K562 (cell line): ENCODE data around the gene NR3C1. TPM values are rescaled to one million over a fixed set of nuclear protein-coding genes. Genes with fewer than 3 reads are reported as not detected.

Experiments used
- ARID1B ChIP-seq: fragments of 450-650 bp; IDR thresholded peaks from 2 replicates; pipeline ENCODE4 v1.6.1; 2016; ENCODE audit warnings: antibody characterized with exemption, mild to moderate bottlenecking, inconsistent platforms
- ATF7 ChIP-seq: fragments of 450-650 bp; IDR thresholded peaks from 2 replicates; pipeline ENCODE4 v1.7.1; 2014; ENCODE audit warnings: mild to moderate bottlenecking, moderate library complexity
- BRCA1 ChIP-seq, 2 experiments: fragments of 450-650 bp in 1 of 2; sonication (generic) in 1 of 2; formaldehyde crosslinking in 1 of 2; IDR thresholded peaks; 2 replicates each; pipeline versions ENCODE4 v1.5.0 to v1.6.1; 2017 to 2020; ENCODE audit warnings: mild to moderate bottlenecking in 1 of 2, missing genetic modification reagents in 1 of 2
- CCNT2 ChIP-seq: IDR thresholded peaks from 2 replicates; pipeline ENCODE4 v1.6.1; 2011; ENCODE audit warnings: borderline replicate concordance, low read depth, mild to moderate bottlenecking, moderate library complexity, mixed read lengths, low read length; ENCODE audit not compliant: insufficient read length; ENCODE audit errors: extremely low read depth
- FOXA1 ChIP-seq: fragments of 450-650 bp; IDR thresholded peaks from 2 replicates; pipeline ENCODE4 v1.6.1; 2016; ENCODE audit warnings: mild to moderate bottlenecking, borderline replicate concordance
- GATA2 ChIP-seq: sonication (generic); formaldehyde crosslinking; IDR thresholded peaks from 2 replicates; pipeline ENCODE4 v1.4.0; 2020; ENCODE audit warnings: mild to moderate bottlenecking, missing genetic modification reagents
- HDAC8 ChIP-seq: fragments of 450-650 bp; IDR thresholded peaks from 2 replicates; pipeline ENCODE4 v1.6.1; 2016; ENCODE audit warnings: mild to moderate bottlenecking, missing genetic modification characterization, moderate library complexity, missing compliant biosample characterization
- HIVEP1 ChIP-seq: fragments of 250-450 bp; sonication (Bioruptor Pico); IDR thresholded peaks from 2 replicates; pipeline ENCODE4 v1.4.0; 2020; ENCODE audit warnings: mild to moderate bottlenecking
- IFI16 ChIP-seq: fragments of 250-450 bp; sonication (Bioruptor Pico); IDR thresholded peaks from 2 replicates; pipeline ENCODE4 v2.1.2; 2022; ENCODE audit warnings: mild to moderate bottlenecking, inconsistent platforms
- KLF13 ChIP-seq: fragments of 450-650 bp; IDR thresholded peaks from 2 replicates; pipeline ENCODE4 v1.6.1; 2016; ENCODE audit warnings: missing genetic modification characterization, low read depth, mild to moderate bottlenecking, missing compliant biosample characterization, moderate library complexity, borderline replicate concordance
- KLF6 ChIP-seq: fragments of 250-450 bp; sonication (Bioruptor Pico); IDR thresholded peaks from 2 replicates; pipeline ENCODE4 v1.4.0; 2020; ENCODE audit warnings: mild to moderate bottlenecking, moderate library complexity, borderline replicate concordance
- NONO ChIP-seq, 2 experiments: fragments of 200-400 bp in 1 of 2; fragments of 450-650 bp in 1 of 2; formaldehyde crosslinking in 1 of 2; IDR thresholded peaks; 2 replicates each; pipeline ENCODE4 v1.6.1; 2017; ENCODE audit warnings: low read depth in 2 of 2, mild to moderate bottlenecking in 2 of 2, moderate library complexity in 2 of 2, low read length in 1 of 2
- NR4A1 ChIP-seq, 2 experiments: fragments of 250-450 bp in 1 of 2; fragments of 450-650 bp in 1 of 2; sonication (Bioruptor Pico) in 1 of 2; IDR thresholded peaks; 2 replicates each; pipeline versions ENCODE4 v1.4.0 to v1.6.1; 2016 to 2020; ENCODE audit warnings: mild to moderate bottlenecking in 2 of 2, missing compliant biosample characterization in 1 of 2, missing genetic modification characterization in 1 of 2, moderate library complexity in 1 of 2
- PHF21A ChIP-seq: fragments of 450-650 bp; IDR thresholded peaks from 2 replicates; pipeline ENCODE4 v1.6.1; 2017; ENCODE audit warnings: low read depth, borderline replicate concordance
- PHTF2 ChIP-seq: fragments of 250-450 bp; sonication (Bioruptor Pico); IDR thresholded peaks from 2 replicates; pipeline ENCODE4 v1.5.0; 2021; ENCODE audit warnings: mild to moderate bottlenecking
- SAP30 ChIP-seq: fragments of 200-600 bp; sonication (generic); IDR thresholded peaks from 2 replicates; pipeline ENCODE4 v1.6.1; 2012; ENCODE audit warnings: borderline replicate concordance, low read depth, mild to moderate bottlenecking, moderate library complexity, low read length, control low read depth, inconsistent platforms; ENCODE audit not compliant: insufficient read depth, poor library complexity, severe bottlenecking
- SMAD4 ChIP-seq: fragments of 250-450 bp; sonication (Bioruptor Pico); conservative IDR thresholded peaks from 2 replicates; pipeline ENCODE4 v1.8.0; 2021; ENCODE audit warnings: inconsistent platforms, mild to moderate bottlenecking, moderate library complexity
- TAF9B ChIP-seq: fragments of 450-650 bp; IDR thresholded peaks from 2 replicates; pipeline ENCODE4 v1.6.1; 2018; ENCODE audit warnings: mild to moderate bottlenecking; ENCODE audit not compliant: partially characterized antibody
- ZNF707 ChIP-seq: fragments of 250-450 bp; sonication (Bioruptor Pico); conservative IDR thresholded peaks from 2 replicates; pipeline ENCODE4 v1.8.0; 2022; ENCODE audit warnings: inconsistent platforms, mild to moderate bottlenecking, moderate library complexity
- ZSCAN32 ChIP-seq: fragments of 450-650 bp; formaldehyde crosslinking; IDR thresholded peaks from 2 replicates; pipeline ENCODE4 v1.4.0; 2020; ENCODE audit warnings: mild to moderate bottlenecking, moderate library complexity
- polyA plus RNA-seq, 8 experiments: library from polyadenylated mRNA; depleted of rRNA in 4 of 8; stranded (reverse) in 5 of 8; unstranded in 3 of 8; fragments of >200 nt; fragmentation: Nextera tagmentation in 2 of 8; fragmentation: Illumina TruSeq in 1 of 8; extraction: Ambion mirVana in 2 of 8; extraction: Trizol in 1 of 8; gene quantifications; 2 replicates each; pipeline versions ENCODE4 v1.2.1 to v1.2.3, GENCODE V29; 2011 to 2014; ENCODE audit warnings: inconsistent platforms in 1 of 8, missing spikeins in 1 of 8
- total RNA-seq, 7 experiments: library from RNA; depleted of rRNA in 6 of 7; stranded (reverse); fragments of >200 nt in 6 of 7; fragmentation: Illumina TruSeq in 2 of 7; extraction: Trizol in 2 of 7; gene quantifications; 2 replicates each; pipeline versions ENCODE4 v1.2.1 to v1.2.3, GENCODE V29; 2011 to 2021; ENCODE audit warnings: low replicate concordance in 1 of 7
- TF ChIP-seq, protein P1 (sequence below), 2 experiments: fragments of 200-800 bp in 1 of 2; sonication (Bioruptor generic) in 1 of 2; sonication (generic) in 1 of 2; formaldehyde crosslinking in 1 of 2; IDR thresholded peaks in 1 of 2; conservative IDR thresholded peaks in 1 of 2; 2 replicates each; pipeline versions ENCODE4 v1.5.0 to v1.6.1; 2016 to 2020; ENCODE audit warnings: missing compliant biosample characterization in 1 of 2, missing genetic modification characterization in 1 of 2, missing genetic modification reagents in 1 of 2
- TF ChIP-seq, protein P2 (sequence below): fragments of 450-650 bp; IDR thresholded peaks from 2 replicates; pipeline ENCODE4 v1.6.1; 2018; ENCODE audit warnings: mild to moderate bottlenecking, low read depth; ENCODE audit not compliant: partially characterized antibody

Gene NR3C1
- total and polyA plus RNA-seq, 9 of the 15 experiments (the other 6 are each of a cell fraction or from before 2014, with no cell fraction given), result 8.2 to 36.0 (median 15.0) TPM

DNA sequence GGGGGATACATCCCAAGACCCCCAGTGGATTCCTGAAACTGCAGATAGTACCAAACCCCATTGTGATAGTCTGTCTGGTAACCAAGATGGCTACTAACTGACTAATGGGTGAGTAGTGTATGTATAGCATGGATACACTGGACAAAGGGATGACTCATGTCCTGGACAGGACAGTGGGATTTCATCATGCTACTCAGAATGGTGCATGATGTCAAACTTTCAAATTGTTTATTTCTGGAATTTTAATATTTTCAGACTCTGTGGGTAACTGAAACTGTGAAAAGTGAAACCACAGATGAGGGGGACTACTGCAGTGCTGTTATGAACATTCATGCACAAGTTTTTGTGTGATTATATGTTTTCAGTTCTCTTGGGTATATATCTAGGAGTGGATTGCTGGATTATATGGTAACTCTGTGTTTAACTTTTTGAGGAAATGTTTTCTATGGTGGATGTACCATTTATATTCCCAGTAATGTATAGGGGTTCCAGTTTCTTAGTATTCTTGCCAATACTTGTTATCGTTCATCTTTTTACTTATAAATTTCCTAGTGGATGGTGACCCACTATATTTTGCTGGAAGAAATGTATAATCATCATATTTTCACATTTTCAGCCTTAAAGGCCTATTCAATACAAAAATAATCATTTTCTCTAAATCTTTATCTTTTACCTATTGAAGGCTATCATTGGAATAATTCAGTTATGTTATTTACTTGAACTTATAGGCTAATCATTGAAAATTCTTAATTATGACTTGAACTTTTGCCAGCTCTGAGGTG lies 140.9 kb downstream of the NR3C1 start (continued):
- TF ChIP-seq GATA2 (CRISPR knock-in tag) (no peak), ZSCAN32 (peak; percentile 61; the same call in 1 of the 2 replicates), NONO (IDR thresholded peaks at IDR 0.05; ENCODE audit: low read depth in 2 of 2, low read length in 1 of 2) (no peak), ATF7 (peak; percentile 76; the same call in 1 of the 2 replicates), ZNF707 (CRISPR knock-in tag) (no peak), NR4A1 (CRISPR knock-in tag; IDR thresholded peaks at IDR 0.05) (no peak), NR4A1 (tag; IDR thresholded peaks at IDR 0.05) (no peak), TAF9B (no peak), HIVEP1 (CRISPR knock-in tag) (no peak), HDAC8 (tag) (no peak), PHTF2 (CRISPR knock-in tag) (no peak), KLF13 (tag) (no peak), KLF6 (CRISPR knock-in tag) (no peak), SMAD4 (CRISPR knock-in tag) (peak; percentile 74), IFI16 (CRISPR knock-in tag) (no peak), SAP30 (no peak), FOXA1 (no peak), ARID1B (0 out of 2 replicates have a peak, but pooled peaks have one; percentile 20), PHF21A (no peak), BRCA1 (IDR thresholded peaks at IDR 0.05) (no peak), BRCA1 (CRISPR knock-in tag; IDR thresholded peaks at IDR 0.05) (no peak), CCNT2 (no peak)
- TF ChIP-seq, protein P1, sequence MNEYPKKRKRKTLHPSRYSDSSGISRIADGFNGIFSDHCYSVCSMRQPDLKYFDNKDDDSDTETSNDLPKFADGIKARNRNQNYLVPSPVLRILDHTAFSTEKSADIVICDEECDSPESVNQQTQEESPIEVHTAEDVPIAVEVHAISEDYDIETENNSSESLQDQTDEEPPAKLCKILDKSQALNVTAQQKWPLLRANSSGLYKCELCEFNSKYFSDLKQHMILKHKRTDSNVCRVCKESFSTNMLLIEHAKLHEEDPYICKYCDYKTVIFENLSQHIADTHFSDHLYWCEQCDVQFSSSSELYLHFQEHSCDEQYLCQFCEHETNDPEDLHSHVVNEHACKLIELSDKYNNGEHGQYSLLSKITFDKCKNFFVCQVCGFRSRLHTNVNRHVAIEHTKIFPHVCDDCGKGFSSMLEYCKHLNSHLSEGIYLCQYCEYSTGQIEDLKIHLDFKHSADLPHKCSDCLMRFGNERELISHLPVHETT (CRISPR knock-in tag; conservative IDR thresholded peaks at IDR 0.05 in 1 of 2, IDR thresholded peaks at IDR 0.05 in 1 of 2), result no peak
- TF ChIP-seq, protein P2, sequence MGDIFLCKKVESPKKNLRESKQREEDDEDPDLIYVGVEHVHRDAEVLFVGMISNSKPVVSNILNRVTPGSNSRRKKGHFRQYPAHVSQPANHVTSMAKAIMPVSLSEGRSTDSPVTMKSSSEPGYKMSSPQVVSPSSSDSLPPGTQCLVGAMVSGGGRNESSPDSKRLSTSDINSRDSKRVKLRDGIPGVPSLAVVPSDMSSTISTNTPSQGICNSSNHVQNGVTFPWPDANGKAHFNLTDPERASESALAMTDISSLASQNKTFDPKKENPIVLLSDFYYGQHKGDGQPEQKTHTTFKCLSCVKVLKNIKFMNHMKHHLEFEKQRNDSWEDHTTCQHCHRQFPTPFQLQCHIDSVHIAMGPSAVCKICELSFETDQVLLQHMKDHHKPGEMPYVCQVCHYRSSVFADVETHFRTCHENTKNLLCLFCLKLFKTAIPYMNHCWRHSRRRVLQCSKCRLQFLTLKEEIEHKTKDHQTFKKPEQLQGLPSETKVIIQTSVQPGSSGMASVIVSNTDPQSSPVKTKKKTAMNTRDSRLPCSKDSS, result no peak
